ENCODE measurements around the gene NUDT4.
"Not testable (repeated sequence)": the region's sequence is repeated elsewhere in the genome, so short reads cannot be mapped to it uniquely, and the experiment has no call there.

Gene NUDT4

GRCh38 chr12:93368766-93369165 lies 9.0 kb upstream of the NUDT4 start:
- DNase-seq, result no peak

GRCh38 chr12:93369505-93369904 lies 8.2 kb upstream of the NUDT4 start:
- no peak for DNase-seq

GRCh38 chr12:93370947-93371346 lies 6.8 kb upstream of the NUDT4 start:
- no peak for DNase-seq

GRCh38 chr12:93373961-93374656 lies 3.6 kb upstream of the NUDT4 start:
- peak in 2 of 4 experiments; percentile 30 to 46 for DNase-seq

- no peak for DNase-seq
These were observed 1.8 kb upstream of the NUDT4 start for GRCh38 chr12:93375906-93376305.

GRCh38 chr12:93376436-93377251 lies 1.1 kb upstream of the NUDT4 start:
- DNase-seq, result peak; percentile 64 to 89 (median 82)

GRCh38 chr12:93378196-93378997 lies 672 bp downstream of the NUDT4 start:
- peak; percentile 70 to 80 (median 78) for DNase-seq

- DNase-seq, result no peak
These were observed 1.2 kb downstream of the NUDT4 start for GRCh38 chr12:93378998-93379325.

GRCh38 chr12:93379326-93379980 lies 1.7 kb downstream of the NUDT4 start:
- DNase-seq, result peak in 1 of 4 experiments; percentile 17

- no peak for DNase-seq
These were observed 2.2 kb downstream of the NUDT4 start for GRCh38 chr12:93379981-93380361.

GRCh38 chr12:93380480-93381121 lies 2.9 kb downstream of the NUDT4 start:
- DNase-seq, result no peak

GRCh38 chr12:93381161-93381975 lies 3.6 kb downstream of the NUDT4 start:
- no peak for DNase-seq

GRCh38 chr12:93381976-93382437 lies 4.3 kb downstream of the NUDT4 start:
- not testable (repeated sequence) for DNase-seq

GRCh38 chr12:93387780-93388179 lies 10.1 kb downstream of the NUDT4 start:
- no peak for DNase-seq

- peak in 2 of 4 experiments; percentile 18 to 29 for DNase-seq
These were observed 12.3 kb downstream of the NUDT4 start for GRCh38 chr12:93390031-93390430.

GRCh38 chr12:93390549-93391297 lies 13.0 kb downstream of the NUDT4 start:
- DNase-seq, result no peak

GRCh38 chr12:93393425-93393824 lies 15.7 kb downstream of the NUDT4 start:
- no peak for DNase-seq

GRCh38 chr12:93397412-93397811 lies 19.7 kb downstream of the NUDT4 start:
- no peak for DNase-seq

- DNase-seq, result not testable (repeated sequence)
These were observed 21.6 kb downstream of the NUDT4 start for GRCh38 chr12:93399183-93399863.

Measured in suppressor macrophage (primary cell).